H1 (cell line): ENCODE measurements around the gene ERCC6. TPM values are rescaled to one million over a fixed set of nuclear protein-coding genes. Genes with fewer than 3 reads are reported as not detected.

Experiments used
- CTCF ChIA-PET: fragments of 300-600 bp; sonication (Branson Sonifier 250); formaldehyde crosslinking; loops from one replicate; lab custom pipeline; 2021; ENCODE audit not compliant: partially characterized antibody; lab: Charles Lee
- POLR2A ChIA-PET: fragments of 300-600 bp; sonication (Branson Sonifier 250); formaldehyde crosslinking; loops from one replicate; lab custom pipeline; 2021; ENCODE audit warnings: inconsistent platforms; ENCODE audit not compliant: partially characterized antibody; lab: Charles Lee
- DNase-seq, 2 experiments: peaks; one replicate each; pipeline versions ENCODE4 v3.0.0 to v3.0.0-alpha.2; 2010 to 2022; ENCODE audit warnings: low spot score in 2 of 2, low read depth in 1 of 2, mixed read lengths in 1 of 2
- FAIRE-seq: peaks from 2 replicates; lab custom pipeline; 2011; peaks lifted over from hg19 to GRCh38; lab: Jason Lieb, UNC
- H2AFZ ChIP-seq: 2 replicates; pipeline ENCODE4 v1.8.1; 2012; ENCODE audit warnings: low read length, inconsistent platforms
- H2AK5ac ChIP-seq: 2 replicates; pipeline ENCODE4 v1.6.1; 2013; ENCODE audit warnings: low read depth, low read length
- H2BK120ac ChIP-seq: replicated peaks from 2 replicates; pipeline ENCODE3; 2013; ENCODE audit warnings: low read depth, low read length, inconsistent platforms
- H2BK12ac ChIP-seq: 2 replicates; pipeline ENCODE4 v1.6.1; 2013; ENCODE audit warnings: low read depth, low read length
- H2BK15ac ChIP-seq: 2 replicates; pipeline ENCODE4 v1.6.1; 2013; ENCODE audit warnings: low read length
- H2BK20ac ChIP-seq: 2 replicates; pipeline ENCODE4 v1.6.1; 2013; ENCODE audit warnings: low read length
- H2BK5ac ChIP-seq: 2 replicates; pipeline ENCODE4 v1.6.1; 2013; ENCODE audit warnings: low read depth, low read length
- H3K14ac ChIP-seq: 2 replicates; pipeline ENCODE4 v1.6.1; 2013; ENCODE audit warnings: inconsistent platforms; ENCODE audit not compliant: insufficient read length
- H3K18ac ChIP-seq: 2 replicates; pipeline ENCODE4 v1.6.1; 2013; ENCODE audit warnings: low read length; ENCODE audit errors: extremely low read depth
- H3K23ac ChIP-seq: 2 replicates; pipeline ENCODE4 v1.6.1; 2013; ENCODE audit warnings: inconsistent platforms; ENCODE audit not compliant: insufficient read length
- H3K23me2 ChIP-seq: 2 replicates; pipeline ENCODE4 v1.6.1; 2013; ENCODE audit warnings: low read depth, low read length
- H3K27ac ChIP-seq: 2 replicates; pipeline ENCODE4 v1.6.1; 2011; ENCODE audit warnings: low read depth, low read length, inconsistent platforms
- H3K27me3 ChIP-seq, 4 experiments: replicated peaks in 1 of 4; 1 replicate in 1 of 4; 2 replicates in 3 of 4; pipeline versions ENCODE4 v1.6.1 to v1.8.1; 2011 to 2013; ENCODE audit warnings: low read length in 3 of 4, mild to moderate bottlenecking in 3 of 4, inconsistent platforms in 2 of 4, mixed read lengths in 2 of 4, moderate library complexity in 1 of 4; ENCODE audit not compliant: control insufficient read depth in 3 of 4, insufficient read depth in 3 of 4; ENCODE audit errors: extremely low read depth in 1 of 4
- H3K36me3 ChIP-seq, 4 experiments: 2 replicates each; pipeline versions ENCODE4 v1.6.1 to v1.8.1; 2011 to 2013; ENCODE audit warnings: mild to moderate bottlenecking in 4 of 4, low read length in 3 of 4, moderate library complexity in 2 of 4, control low read depth in 1 of 4, inconsistent platforms in 1 of 4; ENCODE audit not compliant: insufficient read depth in 4 of 4, control insufficient read depth in 2 of 4
- H3K4ac ChIP-seq: replicated peaks from 2 replicates; pipeline ENCODE3; 2013; ENCODE audit warnings: low read length, low read depth, mixed read lengths, inconsistent platforms; ENCODE audit not compliant: insufficient read length
- H3K4me1 ChIP-seq, 4 experiments: replicated peaks in 1 of 4; 1 replicate in 1 of 4; 2 replicates in 3 of 4; pipeline versions ENCODE4 v1.6.1 to v1.8.1; 2011 to 2013; ENCODE audit warnings: low read length in 3 of 4, inconsistent platforms in 2 of 4, mixed read lengths in 1 of 4; ENCODE audit not compliant: insufficient read depth in 4 of 4, control insufficient read depth in 3 of 4
- H3K4me2 ChIP-seq, 2 experiments: 2 replicates each; pipeline versions ENCODE4 v1.6.1 to v1.8.1; 2011 to 2013; ENCODE audit warnings: low read depth in 2 of 2, low read length in 2 of 2, control low read depth in 1 of 2, inconsistent platforms in 1 of 2, mild to moderate bottlenecking in 1 of 2; ENCODE audit not compliant: insufficient read depth in 1 of 2
- H3K4me3 ChIP-seq, 4 experiments: fragments of 200-600, 300-600 bp in 1 of 4; sonication (generic), shearing (Covaris generic), sonication (Bioruptor Twin) in 1 of 4; 2 replicates each; pipeline versions ENCODE4 v1.5.1 to v1.8.1; 2011 to 2016; ENCODE audit warnings: low read length in 4 of 4, low read depth in 3 of 4, control low read depth in 2 of 4, inconsistent platforms in 2 of 4, mild to moderate bottlenecking in 2 of 4, mixed read lengths in 1 of 4, moderate library complexity in 1 of 4; ENCODE audit not compliant: insufficient read depth in 2 of 4; ENCODE audit errors: extremely low read depth in 1 of 4
- H3K56ac ChIP-seq: replicated peaks from 2 replicates; pipeline ENCODE3; 2013; ENCODE audit warnings: low read depth, mild to moderate bottlenecking, mixed read lengths, low read length, inconsistent platforms; ENCODE audit not compliant: insufficient read length
- H3K79me1 ChIP-seq: 2 replicates; pipeline ENCODE4 v1.6.1; 2013; ENCODE audit warnings: low read depth, low read length, control low read depth
- H3K79me2 ChIP-seq, 2 experiments: 2 replicates each; pipeline versions ENCODE4 v1.6.1 to v1.8.1; 2012 to 2013; ENCODE audit warnings: low read length in 2 of 2, mild to moderate bottlenecking in 2 of 2, inconsistent platforms in 1 of 2; ENCODE audit not compliant: insufficient read depth in 2 of 2, control insufficient read depth in 1 of 2
- H3K9ac ChIP-seq, 4 experiments: replicated peaks in 1 of 4; 1 replicate in 1 of 4; 2 replicates in 3 of 4; pipeline versions ENCODE4 v1.6.1 to v1.8.1; 2011 to 2013; ENCODE audit warnings: low read depth in 3 of 4, low read length in 3 of 4, control low read depth in 2 of 4, mild to moderate bottlenecking in 2 of 4, moderate library complexity in 2 of 4, inconsistent platforms in 1 of 4; ENCODE audit errors: extremely low read depth in 1 of 4
- H3K9me3 ChIP-seq, 2 experiments: 2 replicates each; pipeline versions ENCODE4 v1.6.1 to v1.8.1; 2012 to 2013; ENCODE audit warnings: mild to moderate bottlenecking in 2 of 2, moderate library complexity in 2 of 2, control low read depth in 1 of 2, inconsistent platforms in 1 of 2, low read depth in 1 of 2, low read length in 1 of 2, mixed read lengths in 1 of 2; ENCODE audit not compliant: insufficient read depth in 2 of 2
- H4K20me1 ChIP-seq, 2 experiments: replicated peaks in 1 of 2; 2 replicates each; pipeline versions ENCODE3 to v1.8.1; 2011 to 2013; ENCODE audit warnings: inconsistent platforms in 2 of 2, low read length in 2 of 2, mild to moderate bottlenecking in 1 of 2; ENCODE audit not compliant: insufficient read depth in 2 of 2, control insufficient read depth in 1 of 2
- H4K5ac ChIP-seq: 2 replicates; pipeline ENCODE4 v1.6.1; 2013; ENCODE audit warnings: low read length, low read depth, mixed read lengths, inconsistent platforms; ENCODE audit not compliant: insufficient read length
- H4K8ac ChIP-seq: 2 replicates; pipeline ENCODE4 v1.8.0; 2013; ENCODE audit warnings: mild to moderate bottlenecking, moderate library complexity, low read length, inconsistent platforms; ENCODE audit not compliant: insufficient read depth; ENCODE audit errors: extremely low read depth
- H4K91ac ChIP-seq: replicated peaks from 2 replicates; pipeline ENCODE3; 2013; ENCODE audit warnings: low read length, mixed read lengths, inconsistent platforms; ENCODE audit not compliant: insufficient read length
- BRCA1 ChIP-seq: IDR thresholded peaks from 2 replicates; pipeline ENCODE4 v1.6.1; 2012; ENCODE audit warnings: low read depth, low read length, improper control_type of control experiment
- EGR1 ChIP-seq: IDR thresholded peaks from 2 replicates; pipeline ENCODE4 v1.6.1; 2011; ENCODE audit warnings: low read depth, low read length, borderline replicate concordance
- GABPA ChIP-seq: IDR thresholded peaks from 2 replicates; pipeline ENCODE4 v1.6.1; 2011; ENCODE audit warnings: mild to moderate bottlenecking, low read length, moderate library complexity, borderline replicate concordance; ENCODE audit not compliant: insufficient read depth
- HDAC6 ChIP-seq: IDR thresholded peaks from one replicate; pipeline ENCODE4 v1.7.1; 2012; ENCODE audit warnings: low read depth, mild to moderate bottlenecking, inconsistent platforms, low read length, moderate library complexity
- KDM1A ChIP-seq: fragments of 200-600, 300-600 bp; sonication (generic); IDR thresholded peaks from 2 replicates; pipeline ENCODE4 v1.7.1; 2016; ENCODE audit warnings: mild to moderate bottlenecking, low read length, borderline replicate concordance
- MAFK ChIP-seq: IDR thresholded peaks from 2 replicates; pipeline ENCODE4 v1.6.1; 2012; ENCODE audit warnings: low read depth, mild to moderate bottlenecking, improper control_type of control experiment, low read length
- PHF8 ChIP-seq: fragments of 200-600 bp; sonication (generic); conservative IDR thresholded peaks from 2 replicates; pipeline ENCODE4 v1.7.1; 2012; ENCODE audit warnings: low read depth, mild to moderate bottlenecking, inconsistent platforms, low read length, moderate library complexity
- POLR2A ChIP-seq, 2 experiments: IDR thresholded peaks; 1 replicate in 1 of 2; 2 replicates in 1 of 2; pipeline ENCODE4 v1.6.1; 2011; ENCODE audit warnings: low read depth in 2 of 2, low read length in 2 of 2, mild to moderate bottlenecking in 2 of 2; ENCODE audit errors: control extremely low read depth in 1 of 2
- POU5F1 ChIP-seq: IDR thresholded peaks from 2 replicates; pipeline ENCODE4 v1.6.1; 2011; ENCODE audit warnings: low read depth, mild to moderate bottlenecking, low read length, moderate library complexity
- SIX5 ChIP-seq: IDR thresholded peaks from 2 replicates; pipeline ENCODE4 v1.6.1; 2011; ENCODE audit warnings: mild to moderate bottlenecking, low read depth, low read length
- TAF1 ChIP-seq: IDR thresholded peaks from 2 replicates; pipeline ENCODE4 v1.6.1; 2011; ENCODE audit warnings: mild to moderate bottlenecking, low read depth, low read length
- TBP ChIP-seq: IDR thresholded peaks from 2 replicates; pipeline ENCODE4 v1.6.1; 2011; ENCODE audit warnings: low read depth, low read length, improper control_type of control experiment
- YY1 ChIP-seq: IDR thresholded peaks from 2 replicates; pipeline ENCODE4 v1.6.1; 2011; ENCODE audit warnings: low read depth, mild to moderate bottlenecking, low read length
- ZNF274 ChIP-seq: IDR thresholded peaks from 2 replicates; pipeline ENCODE4 v1.7.0; 2012; ENCODE audit warnings: low read length, borderline replicate concordance; ENCODE audit errors: extremely low read depth
- WGBS, 2 experiments: shearing (Covaris generic) in 1 of 2; methylation state at CpG; one replicate each; pipeline versions ENCODE4 v1.1.6 to v1.1.7; 2013 to 2015; ENCODE audit warnings: low lambda C conversion rate in 2 of 2, mixed read lengths in 2 of 2, inconsistent platforms in 1 of 2, low coverage in 1 of 2, missing lambda C conversion rate in 1 of 2; ENCODE audit not compliant: insufficient replicate concordance in 2 of 2, insufficient coverage in 1 of 2, insufficient read length in 1 of 2; ENCODE audit errors: extremely low coverage in 1 of 2, missing lambda C conversion rate in 1 of 2; 5-methylcytosine and 5-hydroxymethylcytosine counted together
- polyA plus RNA-seq, 7 experiments: library from polyadenylated mRNA; depleted of rRNA in 3 of 7; stranded (reverse) in 5 of 7; unstranded in 2 of 7; fragments of >200 nt in 5 of 7; fragments of 200-250 nt in 2 of 7; gene quantifications; 1 replicate in 5 of 7; 2 replicates in 1 of 7; 4 replicates in 1 of 7; pipeline versions ENCODE4 v1.2.1 to v1.2.3, GENCODE V29; 2011 to 2013; ENCODE audit warnings: missing spikeins in 2 of 7, mixed read lengths in 2 of 7
- total RNA-seq: library from RNA; stranded (reverse); fragmentation: NEBNext Ultra II Directional; extraction: Animal tissue kit (Norgen Biotek cat#: 25700); gene quantifications from 2 replicates; pipeline ENCODE4 v1.2.1, GENCODE V29; 2021

ERCC6 gene
- total and polyA plus RNA-seq, 2 of the 8 experiments (the other 6 are each of a cell fraction or from before 2014, with no cell fraction given): 4.1 to 11.9 TPM

GRCh38 chr10:49486738-49487137, 52.2 kb downstream of the ERCC6 start:
- H2BK12ac ChIP-seq: no peak overlapping the region
- no peaks in the 10 kb centered on the region for H3K79me2 ChIP-seq
- H3K18ac ChIP-seq: no peak overlapping the region
- no peak overlapping the region for H2BK5ac ChIP-seq
- H3K23ac ChIP-seq: no peak overlapping the region
- FAIRE-seq (no peak), DNase-seq (no peak)
- H3K56ac ChIP-seq: no peak overlapping the region
- no peak overlapping the region for H4K8ac ChIP-seq
- no peaks in the 10 kb centered on the region for H3K36me3 ChIP-seq
- no peak overlapping the region for H3K14ac ChIP-seq
- no peak overlapping the region for H3K27ac ChIP-seq
- H4K5ac ChIP-seq: no peak overlapping the region
- no peak overlapping the region for H3K4me3 ChIP-seq
- H3K4ac ChIP-seq: no peak overlapping the region
- H4K91ac ChIP-seq: no peak overlapping the region
- no peak overlapping the region for H2AFZ ChIP-seq
- H4K20me1 ChIP-seq: peaks cover 0 to 3% of the 10 kb centered on the region in 2 experiments
- H2AK5ac ChIP-seq: no peak overlapping the region
- H3K4me2 ChIP-seq: no peak overlapping the region
- no peaks in the 10 kb centered on the region for H3K27me3 ChIP-seq
- ChIA-PET CTCF (interaction anchor here (1.0 kb wide), 1 partner anchor 80 kb away, joined by 7 read pairs; no protein-coding TSS in a partner anchor), POLR2A (no interaction called here)
- H2BK20ac ChIP-seq: no peak overlapping the region
- H3K4me1 ChIP-seq: no peaks in the 10 kb centered on the region
- WGBS, 2 experiments: 96% methylated on average over 1 of the region's 1 CpG; no CpG with 5 or more reads in 1 of the 2 experiments
- H2BK120ac ChIP-seq: no peak overlapping the region
- no peak overlapping the region for H2BK15ac ChIP-seq
- no peaks in the 10 kb centered on the region for H3K23me2 ChIP-seq
- H3K79me1 ChIP-seq: no peaks in the 10 kb centered on the region
- no peak overlapping the region for H3K9ac ChIP-seq
- no peaks in the 10 kb centered on the region for H3K9me3 ChIP-seq
- TF ChIP-seq MAFK (no peak), EGR1 (no peak), PHF8 (no peak), SIX5 (no peak), KDM1A (no peak), TBP (no peak), GABPA (no peak), BRCA1 (no peak), POU5F1 (no peak), YY1 (no peak), HDAC6 (no peak), ZNF274 (no peak), POLR2A (IDR thresholded peaks at IDR 0.05; ENCODE audit: control extremely low read depth in 1 of 2, low read depth in 2 of 2, low read length in 2 of 2) (no peak), TAF1 (no peak)
